HepG2 (cell line): ENCODE data around the gene TLN1. TPM values are rescaled to one million over a fixed set of nuclear protein-coding genes. Genes with fewer than 3 reads are reported as not detected.

Experiments used
- ATAC-seq: fragments of 200-7000 bp; cut with Tn5 transposase; 3 replicates; pipeline ENCODE4 v1.9.1; 2020; ENCODE audit warnings: mild to moderate bottlenecking, moderate library complexity
- BruUV-seq: library from RNA; stranded (reverse); fragments of 400-500 nt; replicated peaks from 2 replicates; lab custom pipeline; 2021; lab: Mats Ljungman, UMichigan
- CTCF ChIA-PET: fragments of 300-600 bp; formaldehyde crosslinking; extraction: SDS; loops from one replicate; lab custom pipeline; 2021; ENCODE audit warnings: low total read pairs, inconsistent platforms, low intra/inter-chr PET ratio; lab: Yijun Ruan, JAX
- POLR2A ChIA-PET: fragments of 350-600 bp; sonication (Branson Sonifier 250); formaldehyde crosslinking; loops from one replicate; lab custom pipeline; 2020; ENCODE audit warnings: antibody characterized with exemption, inconsistent platforms; lab: Yijun Ruan, JAX
- DNase-seq: peaks from one replicate; pipeline ENCODE4 v3.0.0-alpha.2; 2015; ENCODE audit warnings: low spot score
- FAIRE-seq: peaks from 3 replicates; lab custom pipeline; 2011; peaks lifted over from hg19 to GRCh38; lab: Jason Lieb, UNC
- H2AFZ ChIP-seq: one replicate; pipeline ENCODE4 v1.6.1; 2011; ENCODE audit warnings: low read length, inconsistent platforms
- H3K27ac ChIP-seq: fragments of 300-600 bp; 3 replicates; pipeline ENCODE4 v1.8.0; 2011; ENCODE audit warnings: mixed run types, mild to moderate bottlenecking, mixed read lengths, low read length, inconsistent platforms; ENCODE audit not compliant: insufficient read depth; ENCODE audit errors: extremely low read length
- H3K27me3 ChIP-seq, 2 experiments: fragments of 200-600 bp in 1 of 2; 2 replicates in 1 of 2; 3 replicates in 1 of 2; pipeline versions ENCODE4 v1.6.0 to v1.8.0; 2011; ENCODE audit warnings: low read length in 2 of 2, mild to moderate bottlenecking in 2 of 2, moderate library complexity in 2 of 2, inconsistent platforms in 1 of 2; ENCODE audit not compliant: insufficient read depth in 2 of 2, control insufficient read depth in 1 of 2
- H3K36me3 ChIP-seq, 2 experiments: fragments of 200-600 bp in 1 of 2; replicated peaks in 1 of 2; 2 replicates in 1 of 2; 3 replicates in 1 of 2; pipeline versions ENCODE4 v1.5.1 to v1.8.0; 2011; ENCODE audit warnings: low read length in 2 of 2, inconsistent platforms in 1 of 2; ENCODE audit not compliant: insufficient read depth in 2 of 2, control insufficient read depth in 1 of 2
- H3K4me1 ChIP-seq: 2 replicates; pipeline ENCODE4 v1.5.1; 2012; ENCODE audit warnings: low read length, inconsistent platforms; ENCODE audit not compliant: insufficient read depth
- H3K4me2 ChIP-seq: 2 replicates; pipeline ENCODE4 v1.6.0; 2011; ENCODE audit warnings: low read depth, low read length, inconsistent platforms
- H3K4me3 ChIP-seq, 3 experiments: fragments of 200-600 bp in 1 of 3; sonication (generic), shearing (Covaris generic) in 1 of 3; replicated peaks in 1 of 3; 2 replicates each; pipeline ENCODE4 v1.5.1; 2011 to 2016; ENCODE audit warnings: low read length in 3 of 3, inconsistent platforms in 2 of 3, low read depth in 2 of 3, mild to moderate bottlenecking in 2 of 3, control low read depth in 1 of 3, mixed read lengths in 1 of 3; ENCODE audit not compliant: insufficient read depth in 1 of 3
- H3K79me2 ChIP-seq: one replicate; pipeline ENCODE4 v1.6.1; 2011; ENCODE audit warnings: low read length, inconsistent platforms; ENCODE audit not compliant: insufficient read depth
- H3K9ac ChIP-seq: 2 replicates; pipeline ENCODE4 v1.6.0; 2011; ENCODE audit warnings: mild to moderate bottlenecking, low read depth, low read length, inconsistent platforms; ENCODE audit not compliant: insufficient read depth
- H3K9me3 ChIP-seq: 2 replicates; pipeline ENCODE4 v1.5.1; 2012; ENCODE audit warnings: mild to moderate bottlenecking, low read length
- H4K20me1 ChIP-seq: 2 replicates; pipeline ENCODE4 v1.6.0; 2011; ENCODE audit warnings: inconsistent platforms, mild to moderate bottlenecking, low read length, moderate library complexity; ENCODE audit not compliant: insufficient read depth
- ELF4 ChIP-seq: sonication (generic); formaldehyde crosslinking; IDR thresholded peaks from 2 replicates; pipeline ENCODE4 v1.5.0; 2020; ENCODE audit warnings: missing genetic modification reagents, mild to moderate bottlenecking, moderate library complexity, borderline replicate concordance
- FOXO1 ChIP-seq: sonication (generic); formaldehyde crosslinking; IDR thresholded peaks from 2 replicates; pipeline ENCODE4 v1.4.0; 2020; ENCODE audit warnings: missing genetic modification reagents
- HOXD1 ChIP-seq: sonication (generic); formaldehyde crosslinking; IDR thresholded peaks from 2 replicates; pipeline ENCODE4 v1.5.0; 2020; ENCODE audit warnings: missing genetic modification reagents
- IRF2 ChIP-seq: IDR thresholded peaks from 2 replicates; pipeline ENCODE4 v1.6.1; 2018; ENCODE audit warnings: missing genetic modification reagents, missing compliant biosample characterization
- MYC ChIP-seq: sonication (generic); formaldehyde crosslinking; IDR thresholded peaks from 2 replicates; pipeline ENCODE4 v1.9.0; 2021; ENCODE audit warnings: missing genetic modification reagents, borderline replicate concordance
- NFE2L1 ChIP-seq: sonication (generic); formaldehyde crosslinking; IDR thresholded peaks from 2 replicates; pipeline ENCODE4 v1.4.0; 2020; ENCODE audit warnings: missing genetic modification reagents, mild to moderate bottlenecking, borderline replicate concordance
- NFIC ChIP-seq: IDR thresholded peaks from 2 replicates; pipeline ENCODE4 v1.6.1; 2012; ENCODE audit warnings: mild to moderate bottlenecking, low read length, inconsistent platforms
- PATZ1 ChIP-seq: sonication (generic); formaldehyde crosslinking; IDR thresholded peaks from 2 replicates; pipeline ENCODE4 v1.4.0; 2020; ENCODE audit warnings: missing genetic modification reagents
- PAWR ChIP-seq: sonication (generic); formaldehyde crosslinking; IDR thresholded peaks from 2 replicates; pipeline ENCODE4 v1.4.0; 2020; ENCODE audit warnings: missing genetic modification reagents, mild to moderate bottlenecking, borderline replicate concordance
- PPARG ChIP-seq: conservative IDR thresholded peaks from 2 replicates; pipeline ENCODE4 v1.6.1; 2016; ENCODE audit warnings: missing biosample characterization, missing genetic modification reagents
- PRMT3 ChIP-seq: sonication (generic); formaldehyde crosslinking; IDR thresholded peaks from 2 replicates; pipeline ENCODE4 v1.8.1; 2022; ENCODE audit warnings: low read depth, mild to moderate bottlenecking, moderate library complexity, missing genetic modification reagents, borderline replicate concordance
- RFX5 ChIP-seq: IDR thresholded peaks from 2 replicates; pipeline ENCODE4 v1.6.1; 2011; ENCODE audit warnings: low read depth, low read length, improper control_type of control experiment
- SNAPC5 ChIP-seq: sonication (generic); formaldehyde crosslinking; IDR thresholded peaks from 2 replicates; pipeline ENCODE4 v1.8.1; 2023; ENCODE audit warnings: mild to moderate bottlenecking, missing genetic modification reagents, borderline replicate concordance
- SP140L ChIP-seq: sonication (generic); formaldehyde crosslinking; IDR thresholded peaks from 2 replicates; pipeline ENCODE4 v1.4.0; 2020; ENCODE audit warnings: missing genetic modification reagents, borderline replicate concordance
- SPEN ChIP-seq: sonication (generic); formaldehyde crosslinking; IDR thresholded peaks from 2 replicates; pipeline ENCODE4 v1.5.1; 2020; ENCODE audit warnings: low read depth, mild to moderate bottlenecking, missing genetic modification reagents
- TEF ChIP-seq: sonication (generic); formaldehyde crosslinking; IDR thresholded peaks from 2 replicates; pipeline ENCODE4 v1.5.0; 2020; ENCODE audit warnings: missing genetic modification reagents
- ZFP90 ChIP-seq: sonication (generic); formaldehyde crosslinking; IDR thresholded peaks from 2 replicates; pipeline ENCODE4 v1.8.0; 2022; ENCODE audit warnings: missing genetic modification reagents, mild to moderate bottlenecking, inconsistent platforms, borderline replicate concordance
- ZMYM3 ChIP-seq: sonication (generic); formaldehyde crosslinking; IDR thresholded peaks from 2 replicates; pipeline ENCODE4 v1.5.1; 2020; ENCODE audit warnings: mild to moderate bottlenecking, missing genetic modification reagents
- ZNF207 ChIP-seq: fragments of 450-650 bp; IDR thresholded peaks from 2 replicates; pipeline ENCODE4 v1.6.1; 2016; ENCODE audit warnings: antibody characterized with exemption, borderline replicate concordance
- ZNF562 ChIP-seq: sonication (generic); formaldehyde crosslinking; IDR thresholded peaks from 2 replicates; pipeline ENCODE4 v1.8.0; 2022; ENCODE audit warnings: missing genetic modification reagents, borderline replicate concordance
- WGBS: methylation state at CpG from one replicate; pipeline ENCODE4 v1.1.6; 2017; ENCODE audit warnings: low lambda C conversion rate; 5-methylcytosine and 5-hydroxymethylcytosine counted together
- in situ Hi-C: cut with HindIII; loops from 2 replicates; pipeline ENCODE4 v1.10.0; 2017; ENCODE audit warnings: low pct_unique_long_range_greater_than_20kb; ENCODE audit not compliant: extremely low pct_ligation_motif_present
- intact Hi-C: fragments of 100-400 bp; cut with micrococcal nuclease; formaldehyde crosslinking; loops from one replicate; pipeline ENCODE4 v1.10.0; 2022; ENCODE audit not compliant: unreplicated experiment
- polyA plus RNA-seq, 8 experiments: library from polyadenylated mRNA; depleted of rRNA in 3 of 8; stranded (reverse) in 7 of 8; unstranded in 1 of 8; fragments of >200 nt; fragmentation: Illumina TruSeq in 4 of 8; extraction: Trizol in 4 of 8; gene quantifications; 2 replicates each; pipeline versions ENCODE4 v1.2.1 to v1.2.3, GENCODE V29; 2011 to 2016; ENCODE audit warnings: low read depth in 4 of 8, missing spikeins in 1 of 8, mixed read lengths in 1 of 8; ENCODE audit not compliant: insufficient read depth in 1 of 8
- total RNA-seq, 5 experiments: library from RNA; depleted of rRNA; stranded (reverse); fragments of >200 nt; fragmentation: Illumina TruSeq; extraction: Trizol; gene quantifications; 2 replicates each; pipeline ENCODE4 v1.2.3, GENCODE V29; 2016; ENCODE audit warnings: low read depth in 1 of 5

TLN1 gene
- total and polyA plus RNA-seq, 2 of the 13 experiments (the other 11 are each of a cell fraction or from before 2014, with no cell fraction given) = 35.2 to 51.8 TPM

- TF ChIP-seq IRF2 (CRISPR knock-in tag) (no peak), RFX5 (no peak), TEF (CRISPR knock-in tag) (no peak), ZNF207 (no peak), SP140L (CRISPR knock-in tag) (no peak), ZMYM3 (no peak), SPEN (no peak), NFE2L1 (CRISPR knock-in tag) (no peak), ZFP90 (CRISPR knock-in tag) (no peak), FOXO1 (no peak), SNAPC5 (CRISPR knock-in tag) (no peak), NFIC (no peak), ZNF562 (CRISPR knock-in tag) (no peak), PAWR (no peak), MYC (CRISPR knock-in tag) (no peak), ELF4 (CRISPR knock-in tag) (no peak), PATZ1 (CRISPR knock-in tag) (no peak), HOXD1 (CRISPR knock-in tag) (no peak), PRMT3 (CRISPR knock-in tag) (no peak), PPARG (CRISPR knock-in tag) (no peak)
- TF ChIP-seq, all 625 proteins: peak for 0
These were observed 29.3 kb downstream of the TLN1 start for GRCh38 chr9:35702696-35703095.

More at GRCh38 chr9:35702696-35703095, 29.3 kb downstream of the TLN1 start:
- POLR2A ChIA-PET = no interaction called here
- Histone ChIP-seq H3K27me3 (no peaks in the 10 kb centered on the region), H3K79me2 (no peaks in the 10 kb centered on the region), H3K4me2 (no peak overlapping the region), H3K27ac (no peak overlapping the region), H3K9ac (no peak overlapping the region), H3K9me3 (no peaks in the 10 kb centered on the region), H4K20me1 (no peaks in the 10 kb centered on the region), H3K4me3 (no peak overlapping the region), H3K36me3 (peaks cover 64 to 97% of the 10 kb centered on the region in 2 experiments), H3K4me1 (no peaks in the 10 kb centered on the region), H2AFZ (no peak overlapping the region)
- BruUV-seq = no TSS peak
- 98% methylated on average over 7 of the region's 7 CpGs for WGBS
- intact Hi-C loops (no loop called here), in situ Hi-C loops (no loop called here)
- CTCF ChIA-PET = no interaction called here
- DNase-seq (no peak), FAIRE-seq (no peak), ATAC-seq (no peak)
